Measurements from ENCODE around the gene DESI2.
"Not testable (repeated sequence)": the region's sequence is repeated elsewhere in the genome, so short reads cannot be mapped to it uniquely, and the experiment has no call there.

- not testable (repeated sequence) for TF ChIP-seq EZH2 (IDR thresholded peaks at IDR 0.05); FOXP2 (optimal IDR thresholded peaks at IDR 0.05; ENCODE audit: control extremely low read depth, extremely low read length, insufficient read depth)
These were observed 13.9 kb downstream of the DESI2 start for GRCh38 chr1:244666672-244667418.
